ENCODE data around the gene TAF1D. TPM values are rescaled to one million over a fixed set of nuclear protein-coding genes. Genes with fewer than 3 reads are reported as not detected.

TAF1D gene
- total RNA-seq, 1 donor = 126 TPM

DNA sequence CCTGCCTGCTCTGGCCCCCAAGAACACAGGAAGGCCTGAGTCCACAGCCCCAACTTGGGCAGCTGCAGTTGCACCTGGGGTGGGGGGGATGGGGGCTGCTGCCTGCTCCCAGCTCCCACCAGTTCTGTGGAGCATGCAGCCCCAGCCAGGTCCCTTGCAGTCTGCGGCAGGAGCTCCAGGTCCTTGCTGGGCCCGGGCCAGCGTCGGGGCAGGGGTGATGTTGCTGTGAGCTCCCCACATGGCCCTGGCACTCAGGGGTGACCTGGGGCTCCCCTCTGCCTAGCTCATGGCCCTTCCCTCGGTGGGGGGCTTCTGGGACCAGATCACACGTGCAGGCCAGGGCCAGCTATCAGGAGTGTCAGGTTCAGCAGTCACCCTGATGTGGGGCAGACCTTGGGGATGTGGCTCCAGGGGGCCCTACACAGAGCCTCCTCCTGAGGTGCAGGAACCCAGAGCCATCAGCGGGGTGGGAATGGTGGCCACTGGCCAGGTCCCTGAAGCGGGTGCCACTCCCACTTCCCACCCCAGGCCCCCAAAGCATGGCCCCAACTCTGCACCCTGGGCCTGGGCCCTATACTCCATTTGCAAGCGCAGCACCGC, 32.4 kb upstream of the TAF1D start:
- no peak for TF ChIP-seq CTCF (IDR thresholded peaks at IDR 0.05; ENCODE audit: extremely low read depth, low read depth, low read length)
- H3K4me3 ChIP-seq (ENCODE audit: insufficient read depth, low read length) = no peak overlapping the region
- H3K27ac ChIP-seq (ENCODE audit: low read depth, low read length) = no peak overlapping the region
- no peak overlapping the region for H3K4me2 ChIP-seq (ENCODE audit: insufficient read depth, low read length)
- no peak for DNase-seq (ENCODE audit: insufficient read length, low spot score, missing footprints)
- no peaks in the 10 kb centered on the region for H3K27me3 ChIP-seq (ENCODE audit: insufficient read depth, low read length)
- H4K20me1 ChIP-seq (ENCODE audit: insufficient read depth, low read length) = no peaks in the 10 kb centered on the region
- H3K9me3 ChIP-seq (ENCODE audit: low read depth, low read length) = no peaks in the 10 kb centered on the region
- no peak overlapping the region for H2AFZ ChIP-seq (ENCODE audit: low read length)
- H3K79me2 ChIP-seq (ENCODE audit: insufficient read depth, low read length) = no peaks in the 10 kb centered on the region
- no peaks in the 10 kb centered on the region for H3K36me3 ChIP-seq (ENCODE audit: insufficient read depth, low read length)
- H3K4me1 ChIP-seq (ENCODE audit: insufficient read depth, low read length) = no peaks in the 10 kb centered on the region

DNA sequence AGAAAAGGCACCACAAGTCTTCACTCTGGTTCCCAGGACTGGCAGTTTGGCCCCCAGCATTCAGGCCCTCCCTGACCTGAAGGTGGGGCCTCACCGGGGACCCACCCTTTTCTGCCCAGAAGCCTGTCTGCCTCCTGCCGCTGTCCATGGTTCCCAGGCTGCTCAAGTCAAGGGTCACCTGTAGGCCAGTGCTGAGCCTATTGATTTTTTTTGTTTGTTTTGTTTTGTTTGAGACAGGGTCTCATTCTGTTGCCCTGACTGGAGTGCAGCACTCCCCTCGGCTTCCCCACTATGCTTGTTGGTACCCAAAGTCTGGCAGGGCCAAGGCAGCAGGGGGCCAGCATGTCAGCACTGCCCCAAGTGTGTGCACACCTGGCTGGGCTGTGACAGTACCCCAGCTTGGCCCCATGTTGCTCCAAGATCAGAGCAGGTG, 31.8 kb upstream of the TAF1D start:
- H2AFZ ChIP-seq (ENCODE audit: low read length) = no peak overlapping the region
- no peak for TF ChIP-seq CTCF (IDR thresholded peaks at IDR 0.05; ENCODE audit: extremely low read depth, low read depth, low read length)
- no peak overlapping the region for H3K4me2 ChIP-seq (ENCODE audit: insufficient read depth, low read length)
- no peaks in the 10 kb centered on the region for H3K4me1 ChIP-seq (ENCODE audit: insufficient read depth, low read length)
- no peak overlapping the region for H3K27ac ChIP-seq (ENCODE audit: low read depth, low read length)
- no peaks in the 10 kb centered on the region for H3K9me3 ChIP-seq (ENCODE audit: low read depth, low read length)
- DNase-seq (ENCODE audit: insufficient read length, low spot score, missing footprints) = no peak
- H4K20me1 ChIP-seq (ENCODE audit: insufficient read depth, low read length) = no peaks in the 10 kb centered on the region
- H3K4me3 ChIP-seq (ENCODE audit: insufficient read depth, low read length) = no peak overlapping the region
- H3K27me3 ChIP-seq (ENCODE audit: insufficient read depth, low read length) = no peaks in the 10 kb centered on the region
- no peaks in the 10 kb centered on the region for H3K79me2 ChIP-seq (ENCODE audit: insufficient read depth, low read length)
- H3K36me3 ChIP-seq (ENCODE audit: insufficient read depth, low read length) = no peaks in the 10 kb centered on the region

- no peaks in the 10 kb centered on the region for H3K4me1 ChIP-seq (ENCODE audit: insufficient read depth, low read length)
- no peaks in the 10 kb centered on the region for H4K20me1 ChIP-seq (ENCODE audit: insufficient read depth, low read length)
- H3K27ac ChIP-seq (ENCODE audit: low read depth, low read length) = no peak overlapping the region
- no peak for TF ChIP-seq CTCF (IDR thresholded peaks at IDR 0.05; ENCODE audit: extremely low read depth, low read depth, low read length)
- no peak for DNase-seq (ENCODE audit: insufficient read length, low spot score, missing footprints)
- H3K9me3 ChIP-seq (ENCODE audit: low read depth, low read length) = no peaks in the 10 kb centered on the region
- no peaks in the 10 kb centered on the region for H3K36me3 ChIP-seq (ENCODE audit: insufficient read depth, low read length)
- H2AFZ ChIP-seq (ENCODE audit: low read length) = no peak overlapping the region
- no peak overlapping the region for H3K4me2 ChIP-seq (ENCODE audit: insufficient read depth, low read length)
- H3K4me3 ChIP-seq (ENCODE audit: insufficient read depth, low read length) = no peak overlapping the region
- no peaks in the 10 kb centered on the region for H3K79me2 ChIP-seq (ENCODE audit: insufficient read depth, low read length)
- H3K27me3 ChIP-seq (ENCODE audit: insufficient read depth, low read length) = no peaks in the 10 kb centered on the region
Measured at GRCh38 chr11:93772123-93772522, 30.8 kb upstream of the TAF1D start.

- DNase-seq (ENCODE audit: insufficient read length, low spot score, missing footprints) = no peak
- H4K20me1 ChIP-seq (ENCODE audit: insufficient read depth, low read length) = no peaks in the 10 kb centered on the region
- H3K4me3 ChIP-seq (ENCODE audit: insufficient read depth, low read length) = no peak overlapping the region
- no peaks in the 10 kb centered on the region for H3K79me2 ChIP-seq (ENCODE audit: insufficient read depth, low read length)
- no peak overlapping the region for H3K4me2 ChIP-seq (ENCODE audit: insufficient read depth, low read length)
- H3K36me3 ChIP-seq (ENCODE audit: insufficient read depth, low read length) = no peaks in the 10 kb centered on the region
- TF ChIP-seq CTCF (IDR thresholded peaks at IDR 0.05; ENCODE audit: extremely low read depth, low read depth, low read length) = no peak
- no peaks in the 10 kb centered on the region for H3K27me3 ChIP-seq (ENCODE audit: insufficient read depth, low read length)
- H2AFZ ChIP-seq (ENCODE audit: low read length) = no peak overlapping the region
- no peaks in the 10 kb centered on the region for H3K4me1 ChIP-seq (ENCODE audit: insufficient read depth, low read length)
- no peaks in the 10 kb centered on the region for H3K9me3 ChIP-seq (ENCODE audit: low read depth, low read length)
- H3K27ac ChIP-seq (ENCODE audit: low read depth, low read length) = no peak overlapping the region
Measured at GRCh38 chr11:93770160-93770559, 28.9 kb upstream of the TAF1D start.
